Suprapubic skin (tissue), 4 donors: ENCODE results near the gene METTL9.

ENCODE experiments used
- CTCF ChIP-seq, 2 donors: fragments of 200-600 bp in 1 of 2; fragments of 450-650 bp in 1 of 2; sonication (generic) in 1 of 2; IDR thresholded peaks; one replicate each; pipeline ENCODE4 v1.5.1; 2016 to 2019; ENCODE audit warnings: antibody characterized with exemption in 2 of 2, mild to moderate bottlenecking in 1 of 2, moderate library complexity in 1 of 2
- EP300 ChIP-seq: sonication (generic); formaldehyde crosslinking; IDR thresholded peaks from one replicate; pipeline ENCODE4 v1.6.1; 2017; ENCODE audit warnings: antibody characterized with exemption
- POLR2A ChIP-seq, 2 donors: fragments of 450-650 bp; IDR thresholded peaks; one replicate each; pipeline ENCODE4 v1.6.1; 2017; ENCODE audit warnings: antibody characterized with exemption in 2 of 2, mild to moderate bottlenecking in 2 of 2, moderate library complexity in 2 of 2
- POLR2AphosphoS5 ChIP-seq, 3 donors: sonication (generic); formaldehyde crosslinking; IDR thresholded peaks; one replicate each; pipeline ENCODE4 v1.6.1; 2017; ENCODE audit warnings: antibody characterized with exemption in 3 of 3

- no peak for TF ChIP-seq CTCF (IDR thresholded peaks at IDR 0.05)
- TF ChIP-seq POLR2A (IDR thresholded peaks at IDR 0.05), result no peak
- TF ChIP-seq EP300, result no peak
- TF ChIP-seq POLR2AphosphoS5 (IDR thresholded peaks at IDR 0.05), result no peak
These were observed 105.4 kb downstream of the METTL9 start for GRCh38 chr16:21704733-21705132.
